GM21367 (cell line): ENCODE results near the gene PLA2R1.
A peak's percentile ranks its signal among the peaks of the same experiment; 100 is the strongest.

Experiments used
- ATAC-seq: cut with Tn5 transposase; IDR thresholded peaks from one replicate; pipeline ENCODE4 v1.9.1; 2021; ENCODE audit not compliant: unreplicated experiment

PLA2R1 gene

GRCh38 chr2:160062292-160063005, at the start of gene PLA2R1:
PLA2R1 (minus strand) TSS chr2:160062615; CDS start chr2:160062403, 212 bp downstream.
- ATAC-seq, result no peak

GRCh38 chr2:160110674-160111239, 48.3 kb upstream of the PLA2R1 start:
- ATAC-seq, result peak; percentile 8

GRCh38 chr2:160109939-160110673, 47.7 kb upstream of the PLA2R1 start:
- ATAC-seq, result peak; percentile 79

GRCh38 chr2:160109243-160109642, 46.8 kb upstream of the PLA2R1 start:
- ATAC-seq, result no peak

- ATAC-seq, result no peak
These were observed 46.2 kb upstream of the PLA2R1 start for GRCh38 chr2:160108646-160109045.

GRCh38 chr2:160105366-160105765, 43.0 kb upstream of the PLA2R1 start:
- no peak for ATAC-seq

GRCh38 chr2:160104115-160104514, 41.7 kb upstream of the PLA2R1 start:
- ATAC-seq, result no peak

GRCh38 chr2:160097326-160097725, 34.9 kb upstream of the PLA2R1 start:
- ATAC-seq, result no peak

- ATAC-seq, result no peak
These were observed 34.0 kb upstream of the PLA2R1 start for GRCh38 chr2:160096409-160096808.

- no peak for ATAC-seq
These were observed 30.0 kb upstream of the PLA2R1 start for GRCh38 chr2:160092445-160092844.

- ATAC-seq, result no peak
These were observed 29.0 kb upstream of the PLA2R1 start for GRCh38 chr2:160091381-160091780.

- ATAC-seq, result no peak
These were observed 25.7 kb upstream of the PLA2R1 start for GRCh38 chr2:160087854-160088745.

GRCh38 chr2:160085662-160086061, 23.2 kb upstream of the PLA2R1 start:
- ATAC-seq, result no peak

- no peak for ATAC-seq
These were observed 15.7 kb upstream of the PLA2R1 start for GRCh38 chr2:160077912-160078810.

GRCh38 chr2:160076914-160077313, 14.5 kb upstream of the PLA2R1 start:
- ATAC-seq, result no peak

GRCh38 chr2:160076241-160076640, 13.8 kb upstream of the PLA2R1 start:
- ATAC-seq, result no peak

GRCh38 chr2:160075171-160075570, 12.8 kb upstream of the PLA2R1 start:
- ATAC-seq, result no peak

- ATAC-seq, result no peak
These were observed 11.0 kb upstream of the PLA2R1 start for GRCh38 chr2:160073284-160073888.

- ATAC-seq, result no peak
These were observed 6.5 kb upstream of the PLA2R1 start for GRCh38 chr2:160068906-160069305.

GRCh38 chr2:160064916-160065315, 2.5 kb upstream of the PLA2R1 start:
- ATAC-seq, result no peak
